ENCODE data around the gene EPHA1.

Gene EPHA1

GRCh38 chr7:143401265-143401664 is 7.4 kb downstream of the EPHA1 start:
- TF ChIP-seq, protein P1, sequence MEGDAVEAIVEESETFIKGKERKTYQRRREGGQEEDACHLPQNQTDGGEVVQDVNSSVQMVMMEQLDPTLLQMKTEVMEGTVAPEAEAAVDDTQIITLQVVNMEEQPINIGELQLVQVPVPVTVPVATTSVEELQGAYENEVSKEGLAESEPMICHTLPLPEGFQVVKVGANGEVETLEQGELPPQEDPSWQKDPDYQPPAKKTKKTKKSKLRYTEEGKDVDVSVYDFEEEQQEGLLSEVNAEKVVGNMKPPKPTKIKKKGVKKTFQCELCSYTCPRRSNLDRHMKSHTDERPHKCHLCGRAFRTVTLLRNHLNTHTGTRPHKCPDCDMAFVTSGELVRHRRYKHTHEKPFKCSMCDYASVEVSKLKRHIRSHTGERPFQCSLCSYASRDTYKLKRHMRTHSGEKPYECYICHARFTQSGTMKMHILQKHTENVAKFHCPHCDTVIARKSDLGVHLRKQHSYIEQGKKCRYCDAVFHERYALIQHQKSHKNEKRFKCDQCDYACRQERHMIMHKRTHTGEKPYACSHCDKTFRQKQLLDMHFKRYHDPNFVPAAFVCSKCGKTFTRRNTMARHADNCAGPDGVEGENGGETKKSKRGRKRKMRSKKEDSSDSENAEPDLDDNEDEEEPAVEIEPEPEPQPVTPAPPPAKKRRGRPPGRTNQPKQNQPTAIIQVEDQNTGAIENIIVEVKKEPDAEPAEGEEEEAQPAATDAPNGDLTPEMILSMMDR (IDR thresholded peaks at IDR 0.05; ENCODE audit: control insufficient read depth, extremely low read depth, insufficient read depth): no peak
- H3K4me3 ChIP-seq (ENCODE audit: low read depth, low read length): no peak overlapping the region
- no peak for DNase-seq (ENCODE audit: low read depth)

DNA sequence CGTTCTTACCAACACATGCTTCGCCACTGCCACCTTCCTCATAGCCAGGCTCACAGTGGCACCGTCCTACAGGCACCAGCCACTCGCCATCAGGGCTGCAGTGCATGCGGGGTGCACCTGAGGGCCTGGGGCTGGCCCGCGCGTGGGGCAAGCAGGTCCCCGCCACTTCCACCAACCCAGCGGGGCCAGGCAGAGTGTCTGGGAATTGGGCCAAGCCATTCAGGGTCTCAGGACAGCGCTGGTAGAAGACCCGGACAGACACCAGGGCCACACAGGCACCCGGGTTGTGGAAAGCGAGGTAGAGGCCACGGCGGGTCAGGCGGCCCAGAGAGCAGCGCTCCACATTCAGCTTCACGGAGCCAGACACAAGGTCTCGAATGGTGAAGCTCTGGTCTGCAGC is 9.0 kb downstream of the EPHA1 start:
- TF ChIP-seq, protein P1 (IDR thresholded peaks at IDR 0.05; ENCODE audit: control insufficient read depth, extremely low read depth, insufficient read depth): no peak
- no peak overlapping the region for H3K4me3 ChIP-seq (ENCODE audit: low read depth, low read length)
- no peak for DNase-seq (ENCODE audit: low read depth)

DNA sequence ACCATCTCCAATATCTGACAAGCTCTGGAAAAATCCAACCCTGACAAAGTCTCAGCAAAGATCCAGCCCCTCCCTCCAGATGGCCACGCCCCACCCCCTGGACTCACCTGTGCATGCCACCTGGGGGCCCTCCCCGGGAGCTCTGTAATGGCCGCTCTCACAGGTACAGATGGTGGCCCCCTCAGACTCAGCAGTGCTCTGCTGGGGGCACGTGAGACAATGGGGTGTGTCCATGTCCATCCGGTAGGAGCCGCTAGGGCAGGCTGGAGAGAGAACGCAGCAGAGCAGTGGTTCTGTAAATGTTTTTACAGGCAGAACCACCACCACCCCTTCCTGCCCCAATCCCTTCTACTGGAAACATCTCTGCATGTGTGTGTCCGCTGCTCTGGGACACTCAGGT is 9.5 kb downstream of the EPHA1 start:
- TF ChIP-seq, protein P1 (IDR thresholded peaks at IDR 0.05; ENCODE audit: control insufficient read depth, extremely low read depth, insufficient read depth): no peak
- no peak overlapping the region for H3K4me3 ChIP-seq (ENCODE audit: low read depth, low read length)
- no peak for DNase-seq (ENCODE audit: low read depth)

DNA sequence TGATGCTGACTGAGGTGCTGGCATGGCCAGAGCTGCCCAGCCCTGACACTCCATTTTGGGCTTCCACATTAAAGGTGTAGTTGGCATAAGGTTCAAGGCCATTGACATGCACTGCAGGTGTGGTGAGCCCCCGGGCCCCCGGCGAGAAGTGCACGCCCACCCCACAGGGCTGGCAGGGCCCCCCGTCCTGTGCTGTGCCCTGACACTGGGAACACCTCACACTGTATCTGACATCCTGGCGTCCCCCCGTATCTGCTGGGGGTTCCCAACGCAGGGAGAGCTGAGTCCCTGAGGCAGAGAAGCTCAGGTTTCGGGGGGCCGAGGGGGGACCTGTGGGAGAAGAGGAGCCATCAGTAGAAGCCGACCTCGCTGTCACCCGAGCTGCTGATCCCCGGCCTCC is 10.0 kb downstream of the EPHA1 start:
- no peak overlapping the region for H3K4me3 ChIP-seq (ENCODE audit: low read depth, low read length)
- TF ChIP-seq, protein P1 (IDR thresholded peaks at IDR 0.05; ENCODE audit: control insufficient read depth, extremely low read depth, insufficient read depth): no peak
- DNase-seq (ENCODE audit: low read depth): no peak

GRCh38 chr7:143397710-143398530 is 10.7 kb downstream of the EPHA1 start:
- TF ChIP-seq, protein P1 (IDR thresholded peaks at IDR 0.05; ENCODE audit: control insufficient read depth, extremely low read depth, insufficient read depth): no peak
- DNase-seq (ENCODE audit: low read depth): no peak
- no peak overlapping the region for H3K4me3 ChIP-seq (ENCODE audit: low read depth, low read length)

DNA sequence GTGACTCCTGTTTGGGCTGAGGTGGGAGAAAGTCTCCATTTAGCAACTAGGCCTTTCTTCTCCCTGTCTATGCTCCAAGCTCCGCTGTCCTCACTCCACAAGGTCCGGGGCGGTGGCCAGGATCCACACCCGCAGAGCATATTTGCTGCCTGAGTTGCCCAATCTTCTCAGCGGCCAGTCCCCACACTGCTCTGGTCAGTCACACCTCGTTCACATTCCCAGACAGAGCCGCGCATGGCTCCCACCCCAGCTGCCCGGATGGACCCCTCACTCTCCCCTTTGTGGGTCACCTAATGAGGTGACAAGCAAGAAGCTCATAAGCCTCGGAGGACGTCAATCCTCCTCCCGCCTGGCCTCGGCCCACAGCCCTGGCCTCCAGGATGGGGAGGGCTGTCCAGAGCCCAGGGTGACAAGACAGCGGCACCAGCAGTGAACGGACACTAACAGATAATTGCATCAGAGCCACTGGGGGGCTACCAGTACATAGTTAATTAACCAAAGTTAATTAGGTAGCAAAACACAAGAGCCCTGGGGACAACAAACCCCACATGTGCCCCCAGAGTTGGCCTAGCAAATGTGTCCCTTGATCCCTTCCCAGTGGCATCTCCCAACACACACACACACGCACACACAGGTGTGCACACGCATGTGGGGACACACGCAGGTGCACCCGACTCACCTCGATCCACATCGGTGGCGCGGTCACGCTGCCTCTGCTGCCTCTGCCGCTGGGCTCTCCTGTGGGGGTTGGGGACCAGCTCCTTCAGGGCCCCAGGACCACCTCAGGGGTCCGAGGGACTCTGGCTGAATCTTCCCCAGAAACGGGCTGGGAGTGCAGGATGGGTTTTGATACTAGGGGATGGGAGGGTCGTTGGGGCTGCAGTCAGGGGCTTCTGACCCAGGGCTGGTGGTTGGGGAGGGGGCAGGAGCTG is 11.8 kb downstream of the EPHA1 start:
- H3K4me3 ChIP-seq (ENCODE audit: low read depth, low read length): no peak overlapping the region
- TF ChIP-seq, protein P1 (IDR thresholded peaks at IDR 0.05; ENCODE audit: control insufficient read depth, extremely low read depth, insufficient read depth): no peak
- no peak for DNase-seq (ENCODE audit: low read depth)
